ENCODE data around the gene FAM107B.

FAM107B gene

DNA sequence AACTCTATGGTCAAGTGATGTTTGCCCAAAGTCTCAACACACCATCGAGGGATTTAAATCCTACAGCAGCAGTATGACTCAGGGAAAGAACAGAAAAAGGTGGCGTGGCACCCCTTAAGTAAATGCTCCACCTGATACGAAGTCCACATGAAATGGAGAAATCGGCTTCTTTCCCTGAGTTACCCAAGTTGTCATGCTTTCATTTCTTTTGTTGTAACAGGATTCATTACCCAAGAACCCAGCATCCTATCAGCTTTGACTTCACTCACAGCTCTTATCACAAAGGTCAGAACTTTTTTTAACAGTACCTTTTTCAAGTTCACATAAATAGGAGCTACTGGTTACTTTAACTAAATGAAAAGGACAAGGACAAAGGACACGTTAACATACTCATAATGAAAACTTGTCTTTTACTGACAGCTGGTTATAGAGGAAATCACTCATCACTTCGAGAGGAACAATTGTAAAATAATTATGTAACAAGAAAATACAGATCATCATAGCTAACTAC is 224.2 kb downstream of the FAM107B start:
- DNase-seq: no peak

DNA sequence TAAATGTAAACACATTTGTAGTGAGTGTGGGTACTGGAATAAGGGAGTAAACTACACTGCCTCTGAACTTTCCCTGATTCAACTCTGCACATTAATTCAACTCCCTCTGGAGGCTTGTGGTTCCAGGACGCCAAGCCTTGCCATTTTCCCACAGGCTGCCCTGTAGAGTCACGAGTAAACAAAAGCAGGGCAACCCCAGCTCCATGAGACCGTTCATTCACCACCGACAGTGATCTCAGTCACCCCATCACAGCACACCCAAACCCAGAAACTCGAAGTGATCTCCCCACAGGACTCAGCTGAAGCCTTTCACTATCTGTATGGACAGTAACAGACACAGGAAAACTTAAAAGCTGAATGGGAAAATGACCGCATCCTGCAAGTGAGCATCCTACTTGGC is 225.2 kb downstream of the FAM107B start:
- DNase-seq: peak in 1 of 2 experiments; percentile 4

DNA sequence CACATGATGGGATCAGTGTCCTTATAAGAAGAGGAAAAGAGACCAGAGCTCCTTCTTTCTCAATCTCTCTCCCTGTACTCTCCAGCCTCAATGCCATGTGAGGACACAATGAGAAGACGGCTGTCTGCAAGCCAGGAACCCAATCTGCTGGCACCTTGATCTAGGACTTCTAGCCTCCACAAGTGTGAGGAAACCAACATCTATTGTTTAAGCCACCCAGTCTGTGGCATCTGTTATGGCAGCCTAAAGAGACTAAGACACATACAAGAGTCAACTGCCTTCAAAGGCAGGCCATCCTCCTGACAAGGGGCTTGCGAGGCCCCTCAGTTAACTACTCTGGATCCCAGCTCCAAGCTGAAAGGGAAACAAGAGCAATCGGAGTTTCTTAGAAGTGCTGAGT is 225.7 kb downstream of the FAM107B start:
- peak in 1 of 2 experiments; percentile 0 for DNase-seq

DNA sequence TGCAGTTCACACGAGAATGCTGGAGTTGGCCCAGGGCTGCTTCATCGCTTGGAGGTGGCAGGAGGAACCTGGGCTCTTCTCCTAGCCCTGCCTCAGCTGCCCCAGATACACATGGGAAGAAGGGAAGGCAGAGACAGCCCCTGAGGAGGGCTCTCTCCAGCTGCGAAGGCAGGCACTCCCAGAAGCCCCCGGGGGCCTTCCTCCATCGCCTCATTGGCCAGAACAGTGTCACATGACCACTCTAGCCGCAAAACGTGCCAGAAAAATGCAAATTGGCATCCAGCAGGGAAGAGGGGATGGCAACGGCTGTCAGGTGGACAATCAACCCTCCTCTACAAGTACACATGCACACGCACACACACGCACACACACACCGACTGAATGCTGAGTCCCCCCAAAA is 226.2 kb downstream of the FAM107B start:
- DNase-seq: peak in 1 of 2 experiments; percentile 1

DNA sequence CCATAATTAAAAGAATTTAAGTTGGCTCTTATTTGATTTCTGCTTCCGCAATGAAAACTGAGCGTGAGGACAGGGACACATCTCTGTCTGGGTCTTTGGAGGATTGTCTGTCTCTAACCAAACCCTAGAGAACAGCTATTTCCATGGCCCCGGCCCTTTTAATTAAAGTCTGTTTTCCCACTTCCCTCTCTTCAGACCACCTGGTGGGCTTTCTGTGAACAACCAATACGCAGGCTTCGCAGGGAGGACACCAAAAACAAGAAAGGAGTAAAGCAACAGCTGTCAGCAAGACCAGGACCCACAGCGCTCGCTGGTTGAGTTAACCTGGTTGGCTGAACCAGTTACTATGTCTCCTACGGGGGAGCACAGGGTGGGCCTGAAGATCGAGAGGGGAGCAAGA is 226.9 kb downstream of the FAM107B start:
- DNase-seq: no peak

DNA sequence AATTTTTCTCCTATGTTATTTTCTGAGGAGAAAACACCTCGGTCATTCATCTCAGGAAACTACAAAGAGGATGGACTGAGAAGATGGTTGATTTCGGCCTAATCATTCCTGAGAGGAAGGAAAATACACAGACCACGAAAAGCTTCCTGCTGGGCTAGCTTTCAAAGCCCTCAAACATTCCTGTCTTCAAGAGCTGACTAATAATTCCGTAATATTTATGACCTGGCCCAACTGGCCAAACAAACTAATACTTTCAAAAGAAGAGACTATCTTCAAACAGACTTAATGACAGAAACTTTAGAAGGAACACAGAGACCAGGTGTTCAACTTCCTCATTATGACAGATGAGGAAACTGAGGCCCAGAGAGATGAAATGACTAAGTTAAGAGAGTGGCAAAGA is 228.9 kb downstream of the FAM107B start:
- DNase-seq: no peak

DNA sequence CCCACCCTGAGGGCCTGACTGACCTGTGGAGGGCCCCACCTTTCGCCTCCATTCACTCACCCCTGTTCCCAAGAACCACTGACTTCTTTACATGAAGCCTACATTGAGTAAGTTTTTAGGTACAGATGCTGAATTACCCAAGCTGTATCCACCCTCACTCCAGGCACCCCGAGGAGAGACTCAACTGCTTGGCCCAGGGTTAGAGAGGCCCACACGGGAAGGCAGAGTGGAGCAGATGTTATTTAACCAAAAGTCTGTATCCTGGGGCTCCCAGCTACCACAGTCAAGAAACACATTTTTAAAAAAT is 230.8 kb downstream of the FAM107B start:
- no peak for DNase-seq

DNA sequence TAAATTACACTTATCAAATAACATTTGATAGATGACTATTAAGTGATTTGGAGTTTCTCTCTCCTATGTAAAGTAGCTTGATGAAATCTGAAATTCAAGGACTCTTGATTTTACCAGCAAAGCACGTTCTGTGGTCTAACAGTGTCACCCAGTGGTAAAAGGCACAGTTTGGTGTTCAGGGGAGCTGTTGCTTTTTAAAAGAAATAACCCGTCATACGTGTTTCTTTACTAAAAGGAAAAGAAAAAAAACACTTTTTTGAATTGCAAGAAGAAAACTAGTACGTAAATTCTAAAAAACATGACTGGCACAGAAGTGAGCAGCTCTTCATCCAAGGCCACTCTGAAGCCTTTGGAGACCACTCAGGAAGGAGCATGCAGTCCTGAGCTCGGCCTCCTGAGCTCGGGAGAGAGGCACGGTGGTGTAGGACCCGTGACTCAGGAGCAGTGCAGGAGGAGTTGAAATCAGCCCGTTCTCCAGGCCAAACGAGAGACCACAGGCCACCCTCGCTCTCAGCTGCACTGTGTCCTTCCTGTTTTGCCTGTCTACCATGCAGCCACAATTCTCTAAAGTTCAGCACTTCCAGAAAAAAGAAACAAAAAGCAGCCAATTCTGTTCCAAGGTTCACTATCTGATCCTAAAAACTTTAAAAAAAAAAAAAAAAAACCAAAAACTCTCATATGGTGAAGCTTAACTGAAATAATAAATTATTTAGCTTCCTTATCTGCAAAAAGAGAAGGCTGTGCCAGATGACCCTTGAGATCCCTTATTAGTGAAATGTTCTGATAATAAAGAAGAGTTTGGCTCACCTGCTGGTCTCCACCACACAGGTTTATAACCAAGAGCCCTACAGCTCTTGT is 231.4 kb downstream of the FAM107B start:
- DNase-seq: peak; percentile 42 to 43

DNA sequence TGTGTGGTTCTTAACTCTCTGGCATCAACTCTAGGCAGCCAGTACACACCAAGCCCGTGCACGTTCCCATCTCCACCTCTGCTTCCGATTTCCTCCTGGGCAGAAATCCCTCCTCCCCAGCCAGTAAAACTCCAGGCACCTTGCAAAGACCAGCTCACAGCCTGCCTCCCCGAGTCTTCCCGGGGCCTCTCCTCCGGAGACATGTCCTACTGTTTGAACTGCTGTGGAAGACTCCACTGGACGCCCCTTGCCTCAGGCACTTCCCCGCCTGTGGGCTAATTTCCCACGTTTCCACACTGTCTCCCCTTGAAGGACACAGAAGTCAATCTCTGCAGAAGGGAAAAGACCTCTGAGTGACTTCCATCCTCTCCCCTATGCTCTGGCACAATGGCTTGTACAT is 233.3 kb downstream of the FAM107B start:
- DNase-seq: no peak

DNA sequence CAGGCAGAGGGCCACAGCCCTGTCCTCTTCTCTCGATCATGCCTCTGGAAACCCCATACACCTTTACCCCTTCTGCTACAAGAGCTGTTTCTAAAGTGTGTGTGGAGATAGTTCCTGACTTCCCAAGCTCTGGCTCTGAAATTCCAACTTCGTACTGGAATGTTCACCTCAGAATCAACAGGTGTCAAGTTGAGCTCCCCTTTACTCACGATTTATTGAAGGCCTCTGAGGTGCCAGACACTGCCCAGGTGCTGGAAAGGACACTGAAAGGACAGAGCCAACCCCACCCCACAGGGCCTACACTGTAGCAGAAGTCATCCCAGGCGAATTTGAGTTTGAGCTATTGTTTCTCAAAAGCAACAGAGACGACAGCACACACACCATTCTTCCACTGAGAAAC is 234.1 kb downstream of the FAM107B start:
- no peak for DNase-seq

DNA sequence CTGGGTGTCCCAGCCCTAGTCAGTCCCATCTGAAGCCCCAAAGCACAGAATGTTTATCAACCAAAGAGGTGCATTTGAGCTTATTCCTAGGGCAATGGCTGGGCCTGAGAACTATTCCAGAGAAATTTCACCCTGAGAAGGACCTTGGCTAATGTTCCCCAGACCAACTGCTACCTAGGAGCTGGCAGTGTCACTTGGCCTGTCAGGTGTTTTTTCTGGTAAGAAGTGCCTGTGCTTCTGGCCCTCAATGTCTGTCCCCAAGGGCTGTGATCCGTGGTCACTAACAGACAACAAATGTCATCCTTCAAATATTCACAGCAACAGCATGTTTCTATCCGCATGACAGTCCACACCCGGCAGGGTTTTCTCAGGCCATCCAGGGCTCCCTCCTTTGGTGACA is 234.6 kb downstream of the FAM107B start:
- no peak for DNase-seq

DNA sequence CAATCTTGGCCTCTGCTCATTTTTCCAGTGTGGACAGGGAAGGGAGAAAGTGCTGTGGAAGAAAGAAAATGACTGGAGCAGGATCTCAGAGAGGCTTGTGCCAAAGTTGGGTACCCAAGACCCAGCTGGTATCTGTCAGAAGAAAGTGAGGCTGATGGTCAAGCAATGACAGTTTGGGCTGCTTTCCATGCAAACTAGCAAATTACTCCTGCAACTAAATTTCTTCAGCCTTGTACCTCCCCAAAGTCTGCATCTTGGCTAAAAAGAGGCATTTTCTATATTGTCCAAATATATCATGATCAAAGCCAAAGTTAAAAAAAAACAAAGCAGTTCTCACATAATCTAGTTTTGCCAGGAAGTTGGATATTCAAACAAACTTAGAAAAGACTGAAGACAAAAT is 235.5 kb downstream of the FAM107B start:
- no peak for DNase-seq

DNA sequence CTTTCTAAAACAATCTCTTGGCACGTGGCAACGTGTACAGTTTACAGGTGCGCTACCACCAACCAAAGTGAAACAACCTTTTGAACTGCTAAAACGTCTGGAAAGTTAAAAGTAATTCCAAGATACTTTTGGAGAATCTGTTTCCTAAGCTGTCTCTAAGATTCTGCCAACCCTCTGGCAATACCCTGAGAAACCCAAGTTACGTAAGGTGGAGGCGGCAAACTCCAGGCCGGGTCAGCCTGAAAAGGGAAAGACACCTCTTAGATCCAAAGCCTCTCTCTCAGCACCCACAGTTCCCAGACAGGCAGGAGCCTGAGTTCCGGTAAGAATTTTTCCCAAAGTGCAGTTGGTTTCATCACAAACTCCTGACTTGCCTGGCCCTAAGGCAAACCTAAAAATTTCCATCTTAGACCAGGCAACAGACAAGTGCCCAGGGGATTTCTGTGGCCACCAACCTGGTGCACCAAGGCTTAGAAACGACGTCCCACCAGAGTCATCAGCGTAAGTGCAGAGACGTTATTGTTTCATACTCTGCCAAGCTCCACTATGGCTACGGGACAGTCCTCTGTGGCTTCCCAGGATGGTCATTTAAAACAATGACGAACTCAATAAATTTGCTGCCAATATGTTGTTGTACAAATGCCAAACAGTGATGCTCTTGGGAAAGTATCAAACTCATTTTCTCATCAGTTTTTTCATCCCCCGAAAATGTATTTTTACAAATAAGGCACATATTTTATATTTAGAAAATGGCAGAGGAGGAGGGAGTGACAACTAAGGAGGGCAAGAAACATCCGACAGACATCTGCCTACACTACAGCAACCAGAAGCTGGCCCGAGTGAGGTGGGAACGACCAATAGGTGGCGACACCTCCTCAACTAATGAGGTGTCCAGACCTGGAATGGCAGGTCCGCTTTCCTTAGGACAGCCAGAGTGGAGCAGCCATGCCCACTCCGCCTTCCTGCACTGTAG is 238.2 kb downstream of the FAM107B start:
- peak; percentile 68 to 73 for DNase-seq

DNA sequence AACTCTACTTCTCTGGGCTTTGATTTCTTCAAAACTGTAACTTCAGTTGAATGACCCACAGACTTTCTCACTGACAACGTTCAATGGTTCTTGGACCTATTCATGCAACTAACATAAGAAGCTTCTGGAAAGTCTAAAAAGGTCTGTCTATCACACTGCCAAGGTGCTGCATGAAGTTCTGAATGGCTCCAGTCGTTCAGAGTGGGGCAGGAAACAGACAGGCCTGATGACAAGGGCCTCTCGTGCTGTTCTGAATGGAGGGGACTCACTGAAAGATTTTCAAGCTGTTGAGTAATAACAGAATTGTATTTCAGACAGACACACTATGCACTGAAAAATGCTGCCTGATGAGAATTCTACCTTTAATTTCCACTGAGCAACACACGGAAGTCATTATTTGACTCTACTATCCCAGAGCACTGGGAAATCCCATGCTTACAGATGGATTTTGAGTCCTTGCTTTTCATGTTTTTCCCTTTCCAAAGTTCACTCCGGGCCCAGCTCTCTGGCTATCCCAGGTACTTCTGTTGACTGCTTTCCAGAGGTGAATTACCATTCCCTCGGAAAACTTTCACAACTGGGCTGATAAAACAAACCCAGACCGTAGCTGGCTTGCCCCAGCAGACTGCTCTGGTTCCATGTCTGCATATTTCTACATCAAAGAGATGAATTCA is 239.1 kb downstream of the FAM107B start:
- DNase-seq: no peak

DNA sequence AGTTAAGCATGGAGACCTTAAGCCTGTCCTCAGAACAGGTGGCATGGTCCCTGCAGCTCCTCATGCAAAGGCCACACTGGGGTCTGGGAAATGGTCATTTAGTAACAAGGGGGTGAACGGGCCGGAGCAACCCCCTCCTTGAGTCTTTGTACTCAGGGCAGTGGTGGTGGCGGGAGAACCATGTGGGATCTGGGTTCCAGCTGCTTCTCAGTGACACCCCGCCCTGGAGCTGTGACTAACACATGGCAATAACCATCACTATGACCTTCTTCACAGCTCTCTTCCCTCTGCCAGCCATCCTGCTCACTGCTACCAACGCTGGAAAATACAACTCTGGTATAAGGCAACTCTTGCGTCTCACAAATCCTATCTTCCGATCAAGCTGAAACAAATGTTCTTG is 240.5 kb downstream of the FAM107B start:
- DNase-seq: no peak

DNA sequence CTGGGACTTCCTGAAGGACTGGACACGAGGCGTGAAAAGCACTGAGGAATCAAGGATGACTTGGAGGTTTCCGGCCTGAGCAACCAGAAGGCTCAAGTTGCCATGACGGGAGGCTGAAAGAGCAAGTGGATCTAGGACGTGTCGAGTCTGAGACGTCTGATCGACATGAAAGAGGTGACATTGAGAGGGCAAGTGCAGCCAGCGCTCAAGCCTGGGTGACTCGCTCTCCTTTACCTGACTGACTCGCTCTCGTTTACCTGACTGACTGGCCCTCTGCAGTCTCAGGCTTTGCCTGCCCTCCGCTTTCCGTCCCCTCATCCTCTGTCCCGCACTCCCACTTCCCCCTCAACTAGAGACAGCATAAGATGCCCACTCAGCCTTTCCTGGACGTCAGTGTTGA is 241.4 kb downstream of the FAM107B start:
- no peak for DNase-seq

DNA sequence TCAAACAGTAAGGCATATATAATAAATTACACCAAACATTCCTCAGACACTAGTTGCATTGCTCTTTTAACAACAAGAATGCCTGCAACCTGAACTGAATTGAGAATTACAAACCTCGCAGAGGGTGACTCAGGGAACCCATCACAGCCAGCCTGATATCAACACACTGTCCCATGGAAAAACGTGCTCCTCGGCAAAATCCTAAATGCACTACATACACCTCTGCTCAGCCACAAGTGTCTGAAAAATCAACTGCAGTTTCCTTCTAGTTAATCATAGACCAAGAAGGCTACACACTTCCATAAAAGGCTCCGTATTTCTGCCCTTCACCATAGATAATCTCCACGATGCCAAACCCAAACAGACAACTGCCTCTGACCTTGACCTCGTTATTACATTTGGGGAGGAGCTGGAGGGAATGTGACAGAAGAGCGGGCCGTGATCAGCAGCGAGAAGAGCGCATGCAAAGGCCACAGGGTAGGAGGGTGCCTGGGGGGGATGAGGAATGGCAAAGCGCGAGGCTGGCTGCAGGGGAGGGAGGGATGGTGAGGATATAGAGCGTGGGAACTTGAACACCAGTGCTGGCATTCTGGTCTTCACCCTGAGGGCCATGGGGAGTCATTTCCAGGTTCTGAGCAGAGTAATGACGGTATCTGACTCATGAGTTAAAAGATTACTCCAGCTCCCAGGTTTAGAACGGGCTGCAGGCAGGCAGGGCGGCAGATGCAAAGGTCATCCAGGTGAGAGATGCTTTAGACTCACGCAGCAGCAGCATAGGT is 242.0 kb downstream of the FAM107B start:
- no peak for DNase-seq

DNA sequence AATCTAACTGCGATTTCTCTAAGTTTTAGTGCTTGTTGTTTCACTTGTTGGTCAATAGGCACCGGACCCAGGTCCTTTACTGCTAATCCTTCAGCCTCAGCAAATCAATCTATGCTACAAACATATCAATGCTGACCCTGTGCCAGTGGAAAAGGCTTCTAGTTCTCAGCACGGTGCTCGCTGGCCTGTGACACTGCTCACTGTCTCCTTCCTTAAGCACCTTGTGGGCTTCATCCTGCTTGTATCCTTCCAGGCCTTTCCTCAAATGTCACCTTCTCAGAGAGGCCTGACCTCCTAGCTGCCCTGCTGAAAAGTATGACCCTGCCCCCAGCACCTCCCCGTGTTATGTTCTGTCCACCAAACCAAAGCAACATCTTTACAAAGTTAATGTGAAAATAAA is 242.7 kb downstream of the FAM107B start:
- DNase-seq: no peak

DNA sequence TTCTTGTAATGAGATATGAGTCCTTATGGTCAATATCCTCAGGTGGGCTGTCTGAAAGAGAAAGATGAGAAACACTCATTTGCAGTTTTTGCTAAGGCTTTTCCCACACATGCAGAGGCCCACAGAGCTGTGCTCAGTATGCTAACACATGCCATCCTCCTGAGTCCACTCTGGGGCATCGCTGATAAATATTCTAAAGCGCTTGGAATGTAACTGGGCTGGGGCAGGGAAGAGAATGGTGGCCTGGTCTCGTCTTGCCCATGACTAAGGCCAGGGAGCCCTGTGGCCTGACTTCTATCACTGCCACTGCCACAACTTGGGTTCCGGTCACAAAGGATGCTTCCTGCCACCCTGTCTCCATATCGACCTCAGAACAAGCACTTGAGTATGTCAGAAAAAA is 244.2 kb downstream of the FAM107B start:
- no peak for DNase-seq

DNA sequence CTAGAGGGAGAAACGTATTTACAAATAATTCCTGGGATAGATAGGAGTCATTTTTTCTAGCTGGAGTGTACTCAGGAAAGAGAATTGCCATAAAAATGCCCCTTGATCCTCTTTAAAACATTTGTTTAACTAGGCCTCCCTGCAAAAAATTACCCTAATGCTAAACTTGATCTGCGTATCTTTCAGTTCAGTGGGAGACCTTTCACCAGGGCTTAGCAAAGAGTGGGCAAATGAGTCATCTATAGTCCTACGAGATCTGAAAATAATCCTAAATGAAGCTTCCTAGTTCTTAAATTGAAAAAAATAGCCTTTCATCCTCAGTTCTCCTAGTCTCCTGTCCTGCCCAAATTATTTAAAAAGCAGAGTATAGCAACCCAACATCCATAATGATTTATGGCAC is 245.3 kb downstream of the FAM107B start:
- no peak for DNase-seq

DNA sequence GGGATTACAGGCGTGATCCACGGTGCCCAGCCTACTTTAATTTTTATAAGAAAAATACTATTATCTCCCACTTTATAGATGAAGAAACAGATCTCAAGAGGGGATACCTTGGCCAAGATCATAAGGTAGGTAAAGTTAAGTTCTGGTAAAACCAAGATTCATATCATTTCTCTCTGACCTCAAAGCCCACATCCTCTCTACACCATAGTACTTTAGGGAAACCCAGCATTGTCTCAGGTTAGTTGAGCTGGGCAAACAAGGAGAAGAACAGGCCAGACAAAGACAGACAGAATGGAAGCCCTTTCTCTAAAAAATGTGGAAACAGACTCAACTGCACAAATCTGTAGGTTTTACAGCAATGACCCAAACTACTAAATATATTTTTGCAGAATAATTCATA is 246.2 kb downstream of the FAM107B start:
- DNase-seq: no peak

DNA sequence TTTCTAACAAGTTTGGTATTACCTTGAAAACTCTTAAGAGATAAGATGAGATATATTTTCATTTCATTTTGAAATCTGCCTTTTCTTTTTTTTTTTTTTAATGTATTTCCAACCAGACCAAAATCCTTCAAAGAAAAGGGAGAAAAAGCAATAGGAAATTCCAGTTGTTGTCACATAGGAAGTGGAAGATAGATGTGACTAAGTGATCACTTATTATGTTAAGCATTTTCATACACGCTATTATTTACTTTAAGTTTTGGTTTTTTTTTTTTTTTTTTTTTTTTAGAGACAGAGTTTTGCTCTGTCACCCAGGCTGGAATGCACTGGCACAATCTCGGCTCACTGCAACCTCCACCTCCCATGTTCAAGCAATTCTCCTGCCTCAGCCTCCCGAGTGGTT is 246.8 kb downstream of the FAM107B start:
- DNase-seq: no peak

All from activated CD4-positive, alpha-beta T cell treated with anti-CD3 and anti-CD28 coated beads, Interleukin-2, amount 50 U/mL, for 48 hours (primary cell).